B cell (primary cell): ENCODE results near the gene CEACAM1. TPM values are rescaled to one million over a fixed set of nuclear protein-coding genes. Genes with fewer than 3 reads are reported as not detected.

ENCODE experiments used
- ATAC-seq: fragments of 200-7000 bp; cut with Tn5 transposase; one replicate; pipeline ENCODE4 v1.10.0; 2021; ENCODE audit warnings: low read depth, mild to moderate bottlenecking, moderate number of reproducible peaks, moderate library complexity
- CTCF ChIA-PET: fragments of 350-600 bp; sonication (Branson Sonifier 250); formaldehyde crosslinking; loops from one replicate; lab custom pipeline; 2021; ENCODE audit warnings: antibody characterized with exemption, inconsistent platforms; lab: Charles Lee
- POLR2A ChIA-PET: fragments of 350-600 bp; sonication (Branson Sonifier 250); formaldehyde crosslinking; loops from one replicate; lab custom pipeline; 2021; ENCODE audit warnings: antibody characterized with exemption; lab: Charles Lee
- DNase-seq: peaks from one replicate; pipeline ENCODE4 v3.0.0; 2013
- H2AFZ ChIP-seq: 2 replicates; pipeline ENCODE4 v1.6.1; 2012; ENCODE audit warnings: mild to moderate bottlenecking, low read depth, low read length; ENCODE audit not compliant: insufficient read depth, poor library complexity, severe bottlenecking
- H3K27ac ChIP-seq, 2 donors: 1 replicate in 1 of 2; 2 replicates in 1 of 2; pipeline ENCODE4 v1.5.1; 2012 to 2013; ENCODE audit warnings: low read length in 2 of 2, mild to moderate bottlenecking in 2 of 2, moderate library complexity in 1 of 2
- H3K27me3 ChIP-seq, 4 experiments: fragments of 200-600 bp in 1 of 4; sonication (generic) in 1 of 4; replicated peaks in 1 of 4; 1 replicate in 2 of 4; 2 replicates in 2 of 4; pipeline versions ENCODE4 v1.6.1 to v1.7.0; 2013 to 2016; ENCODE audit warnings: low read length in 3 of 4, mild to moderate bottlenecking in 2 of 4, mixed read lengths in 1 of 4, moderate library complexity in 1 of 4; ENCODE audit not compliant: insufficient read depth in 4 of 4, control insufficient read depth in 3 of 4; ENCODE audit errors: control extremely low read depth in 1 of 4
- H3K36me3 ChIP-seq, 2 experiments: replicated peaks in 1 of 2; 1 replicate in 1 of 2; 2 replicates in 1 of 2; pipeline versions ENCODE4 v1.6.1 to v1.7.1; 2013; ENCODE audit warnings: low read length in 1 of 2; ENCODE audit not compliant: insufficient read depth in 2 of 2, control insufficient read depth in 1 of 2; ENCODE audit errors: control extremely low read depth in 1 of 2, extremely low read depth in 1 of 2
- H3K4me1 ChIP-seq, 2 donors: fragments of 200-600 bp in 1 of 2; sonication (generic) in 1 of 2; 1 replicate in 1 of 2; 2 replicates in 1 of 2; pipeline versions ENCODE4 v1.5.1 to v1.6.1; 2013 to 2017; ENCODE audit warnings: low read length in 2 of 2; ENCODE audit not compliant: control insufficient read depth in 2 of 2, insufficient read depth in 2 of 2
- H3K4me2 ChIP-seq: replicated peaks from 2 replicates; pipeline ENCODE3; 2012; ENCODE audit warnings: mild to moderate bottlenecking, low read depth, low read length; ENCODE audit not compliant: poor library complexity, severe bottlenecking
- H3K4me3 ChIP-seq, 5 experiments: fragments of 200-600 bp in 1 of 5; sonication (generic) in 1 of 5; 1 replicate in 3 of 5; 2 replicates in 2 of 5; pipeline versions ENCODE4 v1.5.1 to v1.7.0; 2011 to 2016; ENCODE audit warnings: low read length in 4 of 5, mild to moderate bottlenecking in 4 of 5, low read depth in 2 of 5, control low read depth in 1 of 5, moderate library complexity in 1 of 5; ENCODE audit not compliant: insufficient read depth in 1 of 5; ENCODE audit errors: control extremely low read depth in 1 of 5, extremely low read depth in 1 of 5
- H3K79me2 ChIP-seq: fragments of 200-600 bp; sonication (generic); one replicate; pipeline ENCODE4 v1.6.0; 2016; ENCODE audit warnings: low read length; ENCODE audit not compliant: control insufficient read depth, insufficient read depth
- H3K9ac ChIP-seq: fragments of 200-600 bp; sonication (generic); 2 replicates; pipeline ENCODE4 v1.6.1; 2017; ENCODE audit warnings: mild to moderate bottlenecking, low read length, moderate library complexity
- H3K9me3 ChIP-seq, 3 donors: one replicate each; pipeline versions ENCODE4 v1.6.1 to v1.7.1; 2013; ENCODE audit warnings: low read length in 2 of 3; ENCODE audit not compliant: control insufficient read depth in 2 of 3, insufficient read depth in 1 of 3; ENCODE audit errors: control extremely low read depth in 1 of 3
- H4K20me1 ChIP-seq: 2 replicates; pipeline ENCODE4 v1.6.0; 2012; ENCODE audit warnings: mild to moderate bottlenecking, low read length; ENCODE audit not compliant: insufficient read depth, control insufficient read depth, poor library complexity, severe bottlenecking
- H3K27ac Mint-ChIP-seq: one replicate; pipeline ENCODE4 v1.8.0; 2021; ENCODE audit warnings: mixed read lengths
- H3K27me3 Mint-ChIP-seq: one replicate; pipeline ENCODE4 v1.8.0; 2021; ENCODE audit warnings: mixed read lengths
- H3K4me1 Mint-ChIP-seq: one replicate; pipeline ENCODE4 v1.8.0; 2021; ENCODE audit warnings: mixed read lengths
- H3K4me3 Mint-ChIP-seq: one replicate; pipeline ENCODE4 v1.8.0; 2021; ENCODE audit warnings: mixed read lengths
- H3K9me3 Mint-ChIP-seq: one replicate; pipeline ENCODE4 v1.8.0; 2022; ENCODE audit warnings: mixed read lengths; ENCODE audit not compliant: insufficient read depth
- CTCF ChIP-seq: fragments of 200-600 bp; IDR thresholded peaks from one replicate; pipeline ENCODE4 v1.8.0; 2022; ENCODE audit warnings: antibody characterized with exemption, mild to moderate bottlenecking
- EZH2 ChIP-seq: IDR thresholded peaks from 2 replicates; pipeline ENCODE4 v1.6.1; 2012; ENCODE audit warnings: borderline replicate concordance, low read depth, mild to moderate bottlenecking, moderate library complexity, low read length; ENCODE audit not compliant: insufficient read depth, poor library complexity, severe bottlenecking
- WGBS: methylation state at CpG from one replicate; pipeline ENCODE4 v1.1.5; 2013; ENCODE audit warnings: missing lambda C conversion rate; ENCODE audit not compliant: insufficient coverage; 5-methylcytosine and 5-hydroxymethylcytosine counted together
- intact Hi-C: fragments of 100-400 bp; cut with micrococcal nuclease; formaldehyde crosslinking; loops from one replicate; pipeline ENCODE4 v1.10.0; 2022
- polyA plus RNA-seq: library from polyadenylated mRNA; depleted of rRNA; stranded (reverse); fragments of >200 nt; gene quantifications from 2 replicates; pipeline ENCODE4 v1.2.3, GENCODE V29; 2012
- total RNA-seq, 2 donors: library from RNA; stranded (reverse); fragments of 120-200 nt in 1 of 2; gene quantifications; 1 replicate in 1 of 2; 2 replicates in 1 of 2; pipeline versions ENCODE4 v1.2.3 to v1.2.4, GENCODE V29; 2013 to 2022

Gene CEACAM1
- total and polyA plus RNA-seq, 2 donors (not counting 1 experiment from before 2014, with no cell fraction given) = 8.8 to 14.6 TPM

- no peak overlapping the region for H3K4me3 ChIP-seq
- intact Hi-C loops = no loop called here
- H3K9me3 Mint-ChIP-seq = no peaks in the 10 kb centered on the region
- H3K27ac Mint-ChIP-seq = peak overlapping the region; percentile 64
- no peak overlapping the region for H3K27ac ChIP-seq
- no peaks in the 10 kb centered on the region for H3K79me2 ChIP-seq
- peaks cover 35 to 42% of the 10 kb centered on the region in 2 donors for H3K4me1 ChIP-seq
- H3K27me3 ChIP-seq = no peaks in the 10 kb centered on the region
- TF ChIP-seq CTCF = no peak
- TF ChIP-seq EZH2 = no peak
- H3K4me3 Mint-ChIP-seq = peak overlapping the region; percentile 59
- H4K20me1 ChIP-seq = no peaks in the 10 kb centered on the region
- no peaks in the 10 kb centered on the region for H3K27me3 Mint-ChIP-seq
- no peak overlapping the region for H3K9ac ChIP-seq
- H3K4me2 ChIP-seq = no peak overlapping the region
- H3K36me3 ChIP-seq = no peaks in the 10 kb centered on the region
- ChIA-PET POLR2A (no interaction called here), CTCF (interaction anchor here (0.6 to 11.9 kb wide), 9 partner anchors 8 to 75 kb away, joined by 3 to 169 read pairs (median 5); partner anchors contain the start of gene CEACAM1)
- no peak for ATAC-seq
- H3K4me1 Mint-ChIP-seq = peaks cover 40% of the 10 kb centered on the region
- no peaks in the 10 kb centered on the region for H3K9me3 ChIP-seq
- H2AFZ ChIP-seq = no peak overlapping the region
- 25% methylated on average over 6 of the region's 8 CpGs for WGBS
- no peak for DNase-seq
Observed at GRCh38 chr19:42469311-42470235, 58.7 kb downstream of the CEACAM1 start.

- POLR2A ChIA-PET = no interaction called here
- peaks cover 38 to 48% of the 10 kb centered on the region in 2 donors for H3K4me1 ChIP-seq
- H3K79me2 ChIP-seq = no peaks in the 10 kb centered on the region
- H3K9me3 ChIP-seq = no peaks in the 10 kb centered on the region
- no peaks in the 10 kb centered on the region for H3K27me3 ChIP-seq
- no peak overlapping the region for H3K4me3 Mint-ChIP-seq
- WGBS = 100% methylated on average over 1 of the region's 3 CpGs
- no peaks in the 10 kb centered on the region for H3K9me3 Mint-ChIP-seq
- H3K27me3 Mint-ChIP-seq = no peaks in the 10 kb centered on the region
- CTCF ChIA-PET = interaction anchor here (2.1 to 11.9 kb wide), 3 partner anchors 18 to 59 kb away, joined by 5 to 169 read pairs (median 57); partner anchors contain the start of gene CEACAM1
- H4K20me1 ChIP-seq = no peaks in the 10 kb centered on the region
- no peak for TF ChIP-seq CTCF
- TF ChIP-seq EZH2 = no peak
- H3K9ac ChIP-seq = no peak overlapping the region
- no peak overlapping the region for H3K27ac ChIP-seq
- H2AFZ ChIP-seq = no peak overlapping the region
- ATAC-seq (no peak), DNase-seq (no peak)
- H3K27ac Mint-ChIP-seq = no peak overlapping the region
- peaks cover 47% of the 10 kb centered on the region for H3K4me1 Mint-ChIP-seq
- no peaks in the 10 kb centered on the region for H3K36me3 ChIP-seq
- intact Hi-C loops = no loop called here
- no peak overlapping the region for H3K4me2 ChIP-seq
- no peak overlapping the region for H3K4me3 ChIP-seq
Observed at GRCh38 chr19:42468273-42468796, 59.9 kb downstream of the CEACAM1 start.
